K562 (cell line): ENCODE data around the gene HMGA1. TPM values are rescaled to one million over a fixed set of nuclear protein-coding genes. Genes with fewer than 3 reads are reported as not detected.
A peak's percentile ranks its signal among the peaks of the same experiment; 100 is the strongest.

ENCODE experiments used
- CHD2 ChIP-seq: IDR thresholded peaks from 2 replicates; pipeline ENCODE4 v1.6.1; 2011; ENCODE audit warnings: low read depth, low read length
- CTCF ChIP-seq, 3 experiments: IDR thresholded peaks in 2 of 3; conservative IDR thresholded peaks in 1 of 3; 2 replicates each; pipeline ENCODE4 v1.5.1; 2011 to 2012; ENCODE audit warnings: low read length in 3 of 3, mild to moderate bottlenecking in 3 of 3, control low read depth in 2 of 3, improper control_type of control experiment in 1 of 3, inconsistent platforms in 1 of 3, low read depth in 1 of 3, mixed read lengths in 1 of 3, moderate library complexity in 1 of 3; ENCODE audit not compliant: insufficient read depth in 2 of 3
- EGR1 ChIP-seq: fragments of 450-650 bp; conservative IDR thresholded peaks from 2 replicates; pipeline ENCODE4 v1.6.1; 2017; ENCODE audit warnings: mild to moderate bottlenecking
- RERE ChIP-seq: sonication (generic); formaldehyde crosslinking; IDR thresholded peaks from 2 replicates; pipeline ENCODE4 v1.8.0; 2023; ENCODE audit warnings: missing genetic modification reagents, mild to moderate bottlenecking, borderline replicate concordance
- RNF2 ChIP-seq: sonication (generic); IDR thresholded peaks from 2 replicates; pipeline ENCODE4 v1.6.1; 2016
- THRB ChIP-seq: fragments of 450-650 bp; formaldehyde crosslinking; conservative IDR thresholded peaks from 2 replicates; pipeline ENCODE4 v1.4.0; 2022; ENCODE audit warnings: mild to moderate bottlenecking, missing genetic modification characterization
- TRIM24 ChIP-seq, 2 experiments: fragments of 450-650 bp; IDR thresholded peaks; 2 replicates each; pipeline ENCODE4 v1.6.1; 2016
- ZNF592 ChIP-seq: fragments of 450-650 bp; IDR thresholded peaks from 2 replicates; pipeline ENCODE4 v1.6.1; 2017; ENCODE audit warnings: antibody characterized with exemption, mild to moderate bottlenecking
- polyA plus RNA-seq, 8 experiments: library from polyadenylated mRNA; depleted of rRNA in 4 of 8; stranded (reverse) in 5 of 8; unstranded in 3 of 8; fragments of >200 nt; fragmentation: Nextera tagmentation in 2 of 8; fragmentation: Illumina TruSeq in 1 of 8; extraction: Ambion mirVana in 2 of 8; extraction: Trizol in 1 of 8; gene quantifications; 2 replicates each; pipeline versions ENCODE4 v1.2.1 to v1.2.3, GENCODE V29; 2011 to 2014; ENCODE audit warnings: inconsistent platforms in 1 of 8, missing spikeins in 1 of 8
- total RNA-seq, 7 experiments: library from RNA; depleted of rRNA in 6 of 7; stranded (reverse); fragments of >200 nt in 6 of 7; fragmentation: Illumina TruSeq in 2 of 7; extraction: Trizol in 2 of 7; gene quantifications; 2 replicates each; pipeline versions ENCODE4 v1.2.1 to v1.2.3, GENCODE V29; 2011 to 2021; ENCODE audit warnings: low replicate concordance in 1 of 7

The HMGA1 gene
- total and polyA plus RNA-seq, 9 of the 15 experiments (the other 6 are each of a cell fraction or from before 2014, with no cell fraction given) = 27.8 to 1,947 (median 594) TPM

- TF ChIP-seq CTCF (IDR thresholded peaks at IDR 0.05 in 2 of 3, conservative IDR thresholded peaks at IDR 0.05 in 1 of 3; ENCODE audit: insufficient read depth in 2 of 3, low read depth in 1 of 3, low read length in 3 of 3) (peak; percentile 20 to 45 (median 37); a peak in 3 of 6 replicates), ZNF592 (peak; percentile 38; the same call in 1 of the 2 replicates), RNF2 (peak; percentile 77; the same call in 1 of the 2 replicates), CHD2 (peak; percentile 63; the same call in 1 of the 2 replicates), THRB (CRISPR knock-in tag) (no peak), RERE (CRISPR knock-in tag) (0 out of 2 replicates have a peak, but pooled peaks have one; percentile 63), TRIM24 (IDR thresholded peaks at IDR 0.05) (peak; percentile 81), EGR1 (peak; percentile 41; the same call in 1 of the 2 replicates)
Observed at GRCh38 chr6:34226731-34227586, 9.7 kb upstream of the HMGA1 start (continued).
